GM21619 (cell line): ENCODE data around the gene RNF217.
"Not testable (repeated sequence)": the region's sequence is repeated elsewhere in the genome, so short reads cannot be mapped to it uniquely, and the experiment has no call there.

Experiments used
- ATAC-seq: cut with Tn5 transposase; IDR thresholded peaks from one replicate; pipeline ENCODE4 v1.9.1; 2021; ENCODE audit not compliant: unreplicated experiment

The RNF217 gene

DNA sequence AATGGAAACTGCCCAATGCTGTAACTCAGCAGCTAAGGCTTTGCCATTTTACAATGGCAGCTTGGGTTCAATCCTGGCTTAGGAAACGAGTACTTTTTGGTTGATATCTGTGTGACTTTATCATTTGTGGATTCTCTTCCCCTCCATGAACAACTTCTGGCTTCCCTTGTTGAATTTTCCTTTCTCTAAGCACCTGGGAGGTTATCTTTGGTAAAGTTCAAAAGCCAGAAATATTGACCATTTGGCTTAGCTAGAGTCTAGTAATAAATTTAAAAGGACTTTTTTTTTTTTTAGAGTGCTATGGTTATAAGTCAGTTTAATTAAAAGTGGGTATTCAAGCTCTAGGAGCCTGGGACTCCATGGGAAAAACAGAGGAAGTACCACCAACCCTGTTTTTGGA lies 159.7 kb downstream of the RNF217 start:
- no peak for ATAC-seq

DNA sequence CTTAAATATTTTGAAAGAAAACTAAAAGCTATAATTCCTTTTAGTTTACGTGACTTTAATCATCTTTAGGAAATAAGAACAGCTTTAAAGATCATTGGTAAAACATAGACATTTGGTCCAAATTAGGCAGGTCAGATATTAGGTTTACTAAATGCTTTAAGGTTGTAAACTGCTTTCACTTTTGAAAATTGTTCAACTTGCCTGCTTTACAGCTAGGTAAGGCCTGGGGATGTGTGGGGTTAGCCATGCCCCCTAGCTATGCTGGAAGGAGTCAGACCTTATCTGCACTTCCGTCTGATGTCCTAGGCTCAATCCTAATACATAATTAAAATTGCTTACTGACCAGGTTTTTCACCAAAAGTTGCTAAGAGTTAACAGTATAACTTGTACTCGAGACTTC lies 160.8 kb downstream of the RNF217 start:
- no peak for ATAC-seq

DNA sequence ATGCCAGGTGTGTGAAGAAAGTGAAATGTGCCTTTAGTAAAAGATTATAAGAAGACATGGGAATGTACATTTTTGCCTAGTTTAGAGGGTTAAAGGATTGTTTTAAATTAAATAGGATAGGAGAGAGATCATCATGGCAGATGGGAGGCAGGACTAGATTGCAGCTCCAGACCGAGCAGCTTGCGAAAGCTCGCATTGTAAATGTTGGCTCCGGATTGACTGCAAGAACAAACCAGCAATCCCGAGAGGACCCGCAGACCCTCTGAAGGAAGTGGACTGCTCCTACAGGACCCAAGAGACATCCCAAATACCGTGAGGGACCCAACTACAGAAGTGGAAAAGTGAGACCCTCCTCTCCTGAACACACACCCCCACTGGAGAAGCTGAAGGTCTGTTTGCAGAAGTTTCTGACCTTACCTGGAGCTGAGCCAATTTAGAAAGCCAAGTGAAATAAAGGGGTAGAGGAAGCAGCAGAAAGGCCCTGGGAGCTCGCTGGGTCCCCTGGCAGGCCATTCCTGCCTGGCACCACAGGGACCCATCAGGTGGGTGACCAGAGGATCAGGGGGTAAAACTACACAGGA lies 161.3 kb downstream of the RNF217 start:
- no peak for ATAC-seq

DNA sequence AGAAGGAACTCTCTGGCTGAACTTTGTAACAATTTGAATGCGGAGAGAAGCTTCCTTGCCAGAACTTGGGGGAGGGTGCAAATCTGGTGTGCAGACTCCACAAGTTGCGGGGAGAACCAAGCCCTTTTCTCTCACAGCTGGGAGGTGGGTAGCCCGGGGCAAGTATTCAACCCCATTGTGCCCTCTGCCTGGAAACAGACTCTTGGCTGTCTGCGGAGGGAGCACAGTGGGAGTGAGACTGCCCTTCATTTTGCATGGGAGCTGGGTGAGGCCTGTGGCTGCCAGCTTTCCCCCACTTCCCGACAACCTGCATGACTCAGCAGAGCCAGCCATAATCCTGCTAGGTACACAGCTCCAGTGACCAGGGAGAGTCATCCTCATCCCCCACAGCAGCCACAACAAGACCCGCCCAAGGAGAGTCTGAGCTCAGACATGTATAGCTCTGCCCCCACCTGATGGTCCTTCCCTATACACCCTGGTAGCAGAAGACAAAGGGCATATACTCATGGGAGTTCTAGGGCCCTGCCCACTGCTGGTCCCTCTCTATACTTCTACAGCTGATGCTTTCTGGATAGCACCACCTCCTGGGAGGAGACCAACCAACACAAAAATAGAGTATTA lies 161.9 kb downstream of the RNF217 start:
- ATAC-seq, result no peak

DNA sequence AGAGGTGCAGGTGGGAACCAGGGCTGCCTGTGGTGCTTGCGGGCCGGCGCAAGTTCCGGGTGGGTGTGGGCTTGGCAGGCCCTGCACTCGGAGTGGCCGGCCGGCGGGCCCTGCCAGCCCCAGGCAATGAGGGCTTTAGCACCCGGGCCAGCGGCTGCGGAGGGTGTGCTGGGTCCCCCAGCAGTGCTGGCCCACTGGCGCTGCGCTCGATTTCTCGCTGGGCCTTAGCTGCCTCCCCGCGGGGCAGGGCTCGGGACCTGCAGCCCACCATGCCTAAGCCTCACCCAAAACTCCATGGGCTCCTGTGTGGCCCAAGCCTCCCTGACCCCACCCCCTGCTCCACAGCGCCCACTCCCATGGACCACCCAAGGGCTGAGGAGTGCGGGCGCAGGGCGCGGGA lies 163.6 kb downstream of the RNF217 start:
- ATAC-seq, result not testable (repeated sequence)

DNA sequence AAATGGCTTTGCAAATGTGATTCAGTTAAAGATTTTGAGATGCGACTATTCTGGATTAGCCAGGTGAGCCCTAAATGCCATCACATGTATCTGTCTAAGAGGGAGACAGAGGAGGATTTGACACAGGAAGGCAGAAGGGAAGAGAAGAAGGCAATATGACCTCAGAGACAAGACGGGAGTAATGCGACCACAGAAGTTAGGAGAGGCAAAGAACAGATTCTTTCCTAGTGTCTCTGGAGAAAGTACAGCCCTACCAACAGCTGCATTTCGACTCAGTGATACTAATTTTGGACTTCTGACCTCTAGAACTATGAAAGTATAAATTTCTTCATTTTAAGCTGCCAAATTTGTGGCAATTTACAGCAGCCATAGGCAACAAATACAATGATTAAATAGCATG lies 167.1 kb downstream of the RNF217 start:
- no peak for ATAC-seq

DNA sequence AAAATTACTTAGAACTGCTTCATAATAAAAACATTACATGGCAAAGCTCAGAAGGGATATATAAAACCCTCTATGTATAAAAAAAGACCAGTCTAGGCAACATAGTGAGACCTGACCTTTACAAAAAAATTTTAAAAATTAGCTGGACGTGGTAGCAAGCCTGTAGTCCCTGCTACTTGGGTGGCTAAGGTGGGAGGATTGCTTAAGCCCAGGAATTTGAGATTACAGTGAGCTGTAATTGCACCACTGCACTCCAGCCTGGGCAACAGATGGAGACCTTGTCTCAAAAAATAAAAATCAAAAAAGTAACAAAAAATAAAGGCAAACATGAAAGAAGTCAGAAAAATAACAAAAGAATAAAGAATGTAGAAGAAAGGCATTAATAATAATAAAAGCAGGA lies 169.8 kb downstream of the RNF217 start:
- no peak for ATAC-seq

DNA sequence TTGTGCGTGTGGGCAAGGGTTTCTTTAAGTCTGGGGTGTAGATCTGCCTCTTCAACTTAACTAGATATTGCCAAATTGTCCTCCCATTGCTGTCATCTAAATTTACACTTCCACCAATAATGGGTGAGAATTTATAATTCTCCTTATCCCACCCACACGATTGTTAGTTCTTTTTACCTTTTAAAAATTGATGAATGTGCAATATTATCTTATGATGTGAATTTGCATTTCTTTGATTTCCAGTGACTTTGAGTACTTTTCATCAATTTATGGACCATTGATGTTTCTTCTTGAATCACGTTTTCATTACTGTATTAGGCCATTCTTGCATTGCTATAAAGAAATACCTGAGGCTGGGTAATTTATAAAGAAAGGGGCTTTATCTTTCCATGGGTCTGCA lies 174.1 kb downstream of the RNF217 start:
- ATAC-seq, result no peak

DNA sequence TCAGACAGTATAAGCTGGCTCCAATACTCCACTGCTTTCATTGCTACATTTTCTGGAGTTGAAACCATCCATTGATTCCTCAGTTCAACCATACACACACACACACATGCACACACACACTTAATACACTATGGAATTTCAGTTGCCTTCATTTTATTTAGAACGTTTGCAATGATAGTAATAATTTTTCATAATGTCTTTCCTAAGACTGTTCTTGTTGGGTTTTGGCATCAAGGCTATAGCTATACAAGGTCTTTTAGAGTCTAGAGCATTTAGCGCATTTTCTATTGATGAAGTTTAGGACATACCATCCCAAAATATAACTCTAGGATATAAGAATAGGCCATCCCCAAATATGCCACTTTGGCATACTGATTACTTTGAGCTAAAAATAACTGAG lies 175.8 kb downstream of the RNF217 start:
- ATAC-seq, result no peak

DNA sequence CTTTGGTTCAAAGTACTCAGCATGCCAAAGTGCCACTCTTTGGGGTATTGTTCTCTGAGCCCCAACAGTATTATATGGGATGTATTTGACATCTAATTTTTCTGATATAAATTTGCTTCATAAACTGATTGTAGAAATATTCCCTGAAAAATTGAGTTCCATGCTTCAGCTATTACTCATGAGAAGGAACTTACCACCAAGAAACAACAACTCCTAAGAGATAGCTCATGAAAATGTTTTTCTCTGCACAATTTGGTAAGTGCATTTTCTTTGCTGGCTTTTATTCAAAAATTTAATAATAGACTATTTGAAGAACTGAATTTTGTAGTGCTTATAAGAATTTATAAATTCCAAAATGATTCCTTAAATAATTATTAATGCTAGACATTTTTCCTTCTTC lies 178.6 kb downstream of the RNF217 start:
- no peak for ATAC-seq
